ENCODE results near the gene ALOX15.

The ALOX15 gene

DNA sequence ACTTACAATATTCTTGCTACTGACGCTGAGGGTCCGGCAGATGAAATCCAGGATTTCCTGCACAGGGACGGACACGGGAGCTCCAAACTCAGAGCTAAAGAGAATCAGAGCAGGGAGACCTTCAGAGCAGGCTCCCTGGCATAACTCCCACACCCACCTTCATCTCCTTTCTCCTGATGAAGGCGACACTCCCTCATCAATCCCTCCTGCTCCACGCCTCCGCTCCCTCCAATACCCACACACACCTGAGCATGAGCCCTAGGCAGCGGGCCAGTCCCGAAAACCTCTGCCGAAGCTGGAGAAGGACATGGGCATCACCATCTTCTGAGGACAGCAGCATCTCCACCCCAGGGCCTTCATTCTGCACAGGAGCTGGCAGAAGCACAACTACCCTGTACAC, 34.3 kb upstream of the ALOX15 start:
- Histone ChIP-seq H2AK5ac (ENCODE audit: low read depth, low read length) (no peak overlapping the region), H3K4me3 (ENCODE audit: low read length in 2 of 2) (no peak overlapping the region), H2AFZ (ENCODE audit: low read length) (no peak overlapping the region), H2BK12ac (ENCODE audit: low read length) (no peak overlapping the region), H3K9me3 (replicated peaks in 1 of 2; ENCODE audit: control insufficient read depth in 2 of 2, insufficient read depth in 1 of 2, low read depth in 1 of 2, low read length in 2 of 2) (no peaks in the 10 kb centered on the region), H3K27me3 (ENCODE audit: control insufficient read depth in 3 of 3, insufficient read depth in 3 of 3, low read depth in 1 of 3, low read length in 3 of 3) (no peaks in the 10 kb centered on the region), H3K23ac (ENCODE audit: low read depth, low read length, poor library complexity) (no peak overlapping the region), H2BK15ac (ENCODE audit: low read length) (no peak overlapping the region), H4K8ac (ENCODE audit: low read depth, low read length) (no peak overlapping the region), H3K4me2 (ENCODE audit: insufficient read depth, low read length, poor library complexity, severe bottlenecking) (no peak overlapping the region), H3K27ac (replicated peaks; ENCODE audit: low read length) (no peak overlapping the region), H3K4ac (ENCODE audit: low read length) (no peak overlapping the region), H3K79me1 (ENCODE audit: low read depth, low read length) (no peaks in the 10 kb centered on the region), H2BK120ac (ENCODE audit: low read depth, low read length) (no peak overlapping the region), H3K18ac (ENCODE audit: low read length) (no peak overlapping the region), H3K36me3 (replicated peaks in 1 of 2; ENCODE audit: control insufficient read depth in 2 of 2, insufficient read depth in 2 of 2, low read length in 2 of 2) (peaks cover 64 to 95% of the 10 kb centered on the region in 2 donors), H3K4me1 (ENCODE audit: control insufficient read depth in 2 of 2, insufficient read depth in 1 of 2, low read depth in 1 of 2, low read length in 2 of 2) (no peaks in the 10 kb centered on the region), H3K9ac (ENCODE audit: low read depth, low read length, poor library complexity) (no peak overlapping the region), H3K14ac (ENCODE audit: low read length) (no peak overlapping the region), H2BK5ac (ENCODE audit: low read length) (no peak overlapping the region), H4K91ac (ENCODE audit: low read depth, low read length, poor library complexity) (no peak overlapping the region)
- no peak for DNase-seq (ENCODE audit: low spot score)
- no CpG with 5 or more reads among the region's 10 CpGs for WGBS, 2 donors (ENCODE audit: extremely low coverage in 2 of 2, insufficient read length in 2 of 2, insufficient replicate concordance in 1 of 2)

DNA sequence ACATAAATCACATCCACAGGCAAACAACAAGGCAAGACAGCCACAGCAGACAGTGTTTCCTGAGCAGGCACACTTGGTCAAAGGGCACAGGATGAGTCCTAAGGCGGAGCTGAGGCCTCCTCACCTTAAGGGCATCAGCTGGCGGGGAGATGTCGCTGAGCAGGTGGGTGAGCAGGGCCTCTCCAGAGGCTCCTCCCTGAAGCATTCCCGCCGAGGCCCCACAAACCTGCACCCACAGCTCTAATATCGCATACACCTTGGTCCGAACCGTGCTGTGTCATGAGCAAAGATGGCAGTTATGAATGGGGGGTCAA, 33.2 kb upstream of the ALOX15 start:
- WGBS, 2 donors (ENCODE audit: extremely low coverage in 2 of 2, insufficient read length in 2 of 2, insufficient replicate concordance in 1 of 2): no CpG with 5 or more reads among the region's 8 CpGs
- no peak overlapping the region for H2AK5ac ChIP-seq (ENCODE audit: low read depth, low read length)
- no peaks in the 10 kb centered on the region for H3K9me3 ChIP-seq (replicated peaks in 1 of 2; ENCODE audit: control insufficient read depth in 2 of 2, insufficient read depth in 1 of 2, low read depth in 1 of 2, low read length in 2 of 2)
- no peak overlapping the region for H3K4me2 ChIP-seq (ENCODE audit: insufficient read depth, low read length, poor library complexity, severe bottlenecking)
- peaks cover 65 to 91% of the 10 kb centered on the region in 2 donors for H3K36me3 ChIP-seq (replicated peaks in 1 of 2; ENCODE audit: control insufficient read depth in 2 of 2, insufficient read depth in 2 of 2, low read length in 2 of 2)
- no peak overlapping the region for H3K23ac ChIP-seq (ENCODE audit: low read depth, low read length, poor library complexity)
- no peak overlapping the region for H3K9ac ChIP-seq (ENCODE audit: low read depth, low read length, poor library complexity)
- H3K14ac ChIP-seq (ENCODE audit: low read length): no peak overlapping the region
- no peaks in the 10 kb centered on the region for H3K4me1 ChIP-seq (ENCODE audit: control insufficient read depth in 2 of 2, insufficient read depth in 1 of 2, low read depth in 1 of 2, low read length in 2 of 2)
- no peak overlapping the region for H2AFZ ChIP-seq (ENCODE audit: low read length)
- H3K18ac ChIP-seq (ENCODE audit: low read length): no peak overlapping the region
- DNase-seq (ENCODE audit: low spot score): no peak
- no peak overlapping the region for H3K4ac ChIP-seq (ENCODE audit: low read length)
- H3K27me3 ChIP-seq (ENCODE audit: control insufficient read depth in 3 of 3, insufficient read depth in 3 of 3, low read depth in 1 of 3, low read length in 3 of 3): no peaks in the 10 kb centered on the region
- H2BK120ac ChIP-seq (ENCODE audit: low read depth, low read length): no peak overlapping the region
- no peak overlapping the region for H2BK15ac ChIP-seq (ENCODE audit: low read length)
- H2BK5ac ChIP-seq (ENCODE audit: low read length): no peak overlapping the region
- no peak overlapping the region for H4K8ac ChIP-seq (ENCODE audit: low read depth, low read length)
- no peaks in the 10 kb centered on the region for H3K79me1 ChIP-seq (ENCODE audit: low read depth, low read length)
- no peak overlapping the region for H3K27ac ChIP-seq (replicated peaks; ENCODE audit: low read length)
- no peak overlapping the region for H3K4me3 ChIP-seq (ENCODE audit: low read length in 2 of 2)
- H2BK12ac ChIP-seq (ENCODE audit: low read length): no peak overlapping the region
- no peak overlapping the region for H4K91ac ChIP-seq (ENCODE audit: low read depth, low read length, poor library complexity)

DNA sequence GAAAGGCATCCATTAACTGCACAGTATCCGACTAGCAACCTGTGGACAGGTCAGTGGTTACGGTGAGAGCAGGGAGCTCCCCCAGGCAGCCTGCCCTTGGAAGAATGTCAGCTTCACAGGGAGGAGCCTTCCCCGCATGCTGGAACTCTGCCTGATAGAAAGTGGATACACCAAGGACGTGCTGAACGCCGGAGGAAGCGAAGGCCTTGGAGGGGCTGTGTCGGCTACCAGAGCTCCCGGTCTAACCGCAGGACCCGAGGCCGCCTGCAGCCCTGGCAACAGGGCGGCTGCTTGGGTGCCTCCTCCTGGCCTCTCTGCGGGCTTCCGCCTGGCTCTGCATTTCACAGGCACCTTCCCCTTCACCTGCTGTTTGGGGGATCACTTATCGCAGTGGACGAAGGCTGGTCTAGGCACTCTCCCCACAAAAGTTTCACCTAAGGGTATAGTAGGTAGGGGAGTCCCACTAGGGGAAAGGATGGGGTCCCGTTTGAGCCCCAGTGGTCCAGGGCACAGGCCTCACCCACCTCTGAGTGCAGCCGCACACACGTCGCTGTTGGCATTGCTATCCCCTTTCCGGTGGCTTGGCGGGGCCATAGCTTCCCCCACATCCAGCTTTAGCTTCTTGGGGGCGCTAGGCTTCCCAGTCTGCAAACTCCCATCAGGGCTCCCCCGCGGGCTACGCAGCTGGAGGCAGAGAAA, 32.7 kb upstream of the ALOX15 start:
- WGBS, 2 donors (ENCODE audit: extremely low coverage in 2 of 2, insufficient read length in 2 of 2, insufficient replicate concordance in 1 of 2): no CpG with 5 or more reads among the region's 27 CpGs

DNA sequence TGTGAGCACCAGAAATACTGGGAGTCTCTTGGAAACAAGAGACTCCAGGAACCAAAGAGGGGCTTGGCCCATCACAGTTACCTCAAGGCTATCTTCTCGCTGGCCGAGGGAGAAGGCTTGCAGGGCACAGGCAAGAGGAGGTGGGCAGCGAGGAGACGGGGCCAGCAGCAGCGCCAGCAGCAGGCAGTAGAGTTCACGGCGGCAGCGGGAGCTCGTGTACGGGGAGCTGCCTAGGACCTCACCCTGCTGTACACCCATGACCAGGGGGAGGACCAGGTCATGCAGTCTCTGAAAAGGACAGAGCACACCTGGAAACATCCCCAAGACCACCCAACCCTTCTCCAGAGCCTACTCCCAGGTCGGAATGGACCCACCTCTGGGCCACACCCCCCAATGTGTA, 31.7 kb upstream of the ALOX15 start:
- no peak overlapping the region for H2AFZ ChIP-seq (ENCODE audit: low read length)
- H2AK5ac ChIP-seq (ENCODE audit: low read depth, low read length): no peak overlapping the region
- H3K4me1 ChIP-seq (ENCODE audit: control insufficient read depth in 2 of 2, insufficient read depth in 1 of 2, low read depth in 1 of 2, low read length in 2 of 2): no peaks in the 10 kb centered on the region
- H3K4me3 ChIP-seq (ENCODE audit: low read length in 2 of 2): no peak overlapping the region
- H4K91ac ChIP-seq (ENCODE audit: low read depth, low read length, poor library complexity): no peak overlapping the region
- no peak overlapping the region for H3K4me2 ChIP-seq (ENCODE audit: insufficient read depth, low read length, poor library complexity, severe bottlenecking)
- no peaks in the 10 kb centered on the region for H3K79me1 ChIP-seq (ENCODE audit: low read depth, low read length)
- H3K23ac ChIP-seq (ENCODE audit: low read depth, low read length, poor library complexity): peak overlapping the region; percentile 34
- H2BK120ac ChIP-seq (ENCODE audit: low read depth, low read length): no peak overlapping the region
- DNase-seq (ENCODE audit: low spot score): no peak
- H2BK12ac ChIP-seq (ENCODE audit: low read length): no peak overlapping the region
- H2BK5ac ChIP-seq (ENCODE audit: low read length): no peak overlapping the region
- no peak overlapping the region for H3K18ac ChIP-seq (ENCODE audit: low read length)
- peaks cover 60 to 76% of the 10 kb centered on the region in 2 donors for H3K36me3 ChIP-seq (replicated peaks in 1 of 2; ENCODE audit: control insufficient read depth in 2 of 2, insufficient read depth in 2 of 2, low read length in 2 of 2)
- no CpG with 5 or more reads among the region's 11 CpGs for WGBS, 2 donors (ENCODE audit: extremely low coverage in 2 of 2, insufficient read length in 2 of 2, insufficient replicate concordance in 1 of 2)
- no peak overlapping the region for H3K9ac ChIP-seq (ENCODE audit: low read depth, low read length, poor library complexity)
- no peak overlapping the region for H2BK15ac ChIP-seq (ENCODE audit: low read length)
- H3K27me3 ChIP-seq (ENCODE audit: control insufficient read depth in 3 of 3, insufficient read depth in 3 of 3, low read depth in 1 of 3, low read length in 3 of 3): no peaks in the 10 kb centered on the region
- H3K9me3 ChIP-seq (replicated peaks in 1 of 2; ENCODE audit: control insufficient read depth in 2 of 2, insufficient read depth in 1 of 2, low read depth in 1 of 2, low read length in 2 of 2): no peaks in the 10 kb centered on the region
- H3K14ac ChIP-seq (ENCODE audit: low read length): no peak overlapping the region
- H4K8ac ChIP-seq (ENCODE audit: low read depth, low read length): no peak overlapping the region
- no peak overlapping the region for H3K27ac ChIP-seq (replicated peaks; ENCODE audit: low read length)
- no peak overlapping the region for H3K4ac ChIP-seq (ENCODE audit: low read length)

More for the DNA sequence above, 32.7 kb upstream of the ALOX15 start:
- Histone ChIP-seq H3K4me1 (ENCODE audit: control insufficient read depth in 2 of 2, insufficient read depth in 1 of 2, low read depth in 1 of 2, low read length in 2 of 2) (no peaks in the 10 kb centered on the region), H4K8ac (ENCODE audit: low read depth, low read length) (no peak overlapping the region), H2AFZ (ENCODE audit: low read length) (no peak overlapping the region), H3K4me2 (ENCODE audit: insufficient read depth, low read length, poor library complexity, severe bottlenecking) (no peak overlapping the region), H3K36me3 (replicated peaks in 1 of 2; ENCODE audit: control insufficient read depth in 2 of 2, insufficient read depth in 2 of 2, low read length in 2 of 2) (peaks cover 65 to 86% of the 10 kb centered on the region in 2 donors), H3K9me3 (replicated peaks in 1 of 2; ENCODE audit: control insufficient read depth in 2 of 2, insufficient read depth in 1 of 2, low read depth in 1 of 2, low read length in 2 of 2) (no peaks in the 10 kb centered on the region), H3K9ac (ENCODE audit: low read depth, low read length, poor library complexity) (no peak overlapping the region), H2BK120ac (ENCODE audit: low read depth, low read length) (no peak overlapping the region), H2BK12ac (ENCODE audit: low read length) (no peak overlapping the region), H2BK15ac (ENCODE audit: low read length) (no peak overlapping the region), H3K23ac (ENCODE audit: low read depth, low read length, poor library complexity) (peak overlapping the region; percentile 76), H2BK5ac (ENCODE audit: low read length) (no peak overlapping the region), H3K18ac (ENCODE audit: low read length) (no peak overlapping the region), H2AK5ac (ENCODE audit: low read depth, low read length) (no peak overlapping the region), H3K27me3 (ENCODE audit: control insufficient read depth in 3 of 3, insufficient read depth in 3 of 3, low read depth in 1 of 3, low read length in 3 of 3) (no peaks in the 10 kb centered on the region), H3K4ac (ENCODE audit: low read length) (no peak overlapping the region), H3K79me1 (ENCODE audit: low read depth, low read length) (no peaks in the 10 kb centered on the region), H3K27ac (replicated peaks; ENCODE audit: low read length) (no peak overlapping the region), H4K91ac (ENCODE audit: low read depth, low read length, poor library complexity) (no peak overlapping the region), H3K14ac (ENCODE audit: low read length) (no peak overlapping the region), H3K4me3 (ENCODE audit: low read length in 2 of 2) (no peak overlapping the region)
- no peak for DNase-seq (ENCODE audit: low spot score)
